H9 (cell line): ENCODE data around the gene CCL16. TPM values are rescaled to one million over a fixed set of nuclear protein-coding genes. Genes with fewer than 3 reads are reported as not detected.

ENCODE experiments used
- DNase-seq: peaks from one replicate; pipeline ENCODE4 v3.0.0-alpha.2; 2017
- H2AFZ ChIP-seq: one replicate; pipeline ENCODE4 v1.6.1; 2013; ENCODE audit warnings: mild to moderate bottlenecking, low read length, control low read depth, moderate library complexity
- H2AK5ac ChIP-seq: 2 replicates; pipeline ENCODE4 v1.6.1; 2013; ENCODE audit warnings: low read length, control low read depth, mixed read lengths; ENCODE audit not compliant: insufficient read length
- H2BK120ac ChIP-seq: one replicate; pipeline ENCODE4 v1.6.1; 2013; ENCODE audit warnings: low read depth, mild to moderate bottlenecking, low read length, control low read depth, inconsistent platforms; ENCODE audit not compliant: poor library complexity, severe bottlenecking
- H2BK12ac ChIP-seq: 2 replicates; pipeline ENCODE4 v1.6.1; 2013; ENCODE audit warnings: low read length, control low read depth, mixed read lengths, low read depth; ENCODE audit not compliant: insufficient read length
- H2BK15ac ChIP-seq: 2 replicates; pipeline ENCODE4 v1.6.1; 2013; ENCODE audit warnings: low read depth, low read length, control low read depth
- H2BK20ac ChIP-seq: one replicate; pipeline ENCODE4 v1.6.1; 2013; ENCODE audit warnings: low read depth, mild to moderate bottlenecking, low read length, control low read depth, inconsistent platforms; ENCODE audit not compliant: poor library complexity, severe bottlenecking
- H2BK5ac ChIP-seq: 2 replicates; pipeline ENCODE4 v1.6.1; 2013; ENCODE audit warnings: low read length, control low read depth, mixed read lengths; ENCODE audit not compliant: insufficient read length
- H3K14ac ChIP-seq: 2 replicates; pipeline ENCODE4 v1.6.1; 2013; ENCODE audit warnings: low read length, control low read depth; ENCODE audit not compliant: insufficient read depth
- H3K18ac ChIP-seq: 2 replicates; pipeline ENCODE4 v1.6.1; 2013; ENCODE audit warnings: low read depth, mild to moderate bottlenecking, mixed read lengths, low read length, control low read depth; ENCODE audit not compliant: insufficient read length
- H3K23ac ChIP-seq: 2 replicates; pipeline ENCODE4 v1.6.1; 2013; ENCODE audit warnings: low read length, control low read depth, mixed read lengths, low read depth; ENCODE audit not compliant: insufficient read length
- H3K23me2 ChIP-seq: 2 replicates; pipeline ENCODE4 v1.6.1; 2013; ENCODE audit warnings: low read depth, mild to moderate bottlenecking, mixed read lengths, low read length, control low read depth; ENCODE audit not compliant: insufficient read length, poor library complexity, severe bottlenecking
- H3K27ac ChIP-seq: 2 replicates; pipeline ENCODE4 v1.5.1; 2013; ENCODE audit warnings: low read length, control low read depth, mixed read lengths, low read depth; ENCODE audit not compliant: insufficient read length
- H3K27me3 ChIP-seq: 2 replicates; pipeline ENCODE4 v1.6.1; 2013; ENCODE audit warnings: low read length, control low read depth, inconsistent platforms; ENCODE audit not compliant: insufficient read depth
- H3K4ac ChIP-seq: 2 replicates; pipeline ENCODE4 v1.6.1; 2013; ENCODE audit warnings: low read depth, mild to moderate bottlenecking, control low read depth, inconsistent platforms, low read length, moderate library complexity
- H3K4me1 ChIP-seq: 2 replicates; pipeline ENCODE4 v1.6.1; 2013; ENCODE audit warnings: low read length, control low read depth, inconsistent platforms; ENCODE audit not compliant: insufficient read depth
- H3K4me2 ChIP-seq: 2 replicates; pipeline ENCODE4 v1.6.1; 2013; ENCODE audit warnings: low read length, control low read depth, mixed read lengths; ENCODE audit not compliant: insufficient read length, insufficient read depth
- H3K56ac ChIP-seq: 2 replicates; pipeline ENCODE4 v1.6.1; 2013; ENCODE audit warnings: low read depth, mild to moderate bottlenecking, mixed read lengths, low read length, control low read depth; ENCODE audit not compliant: insufficient read length
- H3K79me1 ChIP-seq: 2 replicates; pipeline ENCODE4 v1.6.1; 2013; ENCODE audit warnings: low read depth, mild to moderate bottlenecking, moderate library complexity, low read length, control low read depth, inconsistent platforms; ENCODE audit not compliant: insufficient read depth, poor library complexity, severe bottlenecking
- H3K79me2 ChIP-seq: 2 replicates; pipeline ENCODE4 v1.6.1; 2013; ENCODE audit warnings: low read length, control low read depth, inconsistent platforms; ENCODE audit not compliant: insufficient read depth
- H3K9ac ChIP-seq: 2 replicates; pipeline ENCODE4 v1.6.1; 2013; ENCODE audit warnings: low read length, control low read depth, mixed read lengths; ENCODE audit not compliant: insufficient read length; ENCODE audit errors: extremely low read depth
- H3K9me3 ChIP-seq: one replicate; pipeline ENCODE4 v1.6.1; 2013; ENCODE audit warnings: low read depth, low read length, inconsistent platforms; ENCODE audit not compliant: control insufficient read depth
- H3T11ph ChIP-seq: one replicate; pipeline ENCODE4 v1.6.1; 2013; ENCODE audit warnings: mild to moderate bottlenecking, low read length, control low read depth, inconsistent platforms
- H4K20me1 ChIP-seq: one replicate; pipeline ENCODE4 v1.6.1; 2013; ENCODE audit not compliant: control insufficient read depth, insufficient read length, insufficient read depth
- H4K5ac ChIP-seq: 2 replicates; pipeline ENCODE4 v1.6.1; 2013; ENCODE audit warnings: low read depth, mild to moderate bottlenecking, mixed read lengths, low read length, control low read depth; ENCODE audit not compliant: insufficient read length
- H4K8ac ChIP-seq: replicated peaks from 2 replicates; pipeline ENCODE4 v1.6.1; 2013; ENCODE audit warnings: low read length, control low read depth, mixed read lengths, low read depth; ENCODE audit not compliant: insufficient read length
- H4K91ac ChIP-seq: 2 replicates; pipeline ENCODE4 v1.6.1; 2013; ENCODE audit warnings: low read depth, mild to moderate bottlenecking, moderate library complexity, mixed read lengths, low read length, control low read depth; ENCODE audit not compliant: insufficient read length
- H3K27ac Mint-ChIP-seq, 3 experiments: 2 replicates in 2 of 3; 3 replicates in 1 of 3; pipeline ENCODE4 v1.8.0; 2020 to 2021; ENCODE audit warnings: mixed read lengths in 3 of 3, mild to moderate bottlenecking in 1 of 3, moderate library complexity in 1 of 3
- H3K27me3 Mint-ChIP-seq: 2 replicates; pipeline ENCODE4 v1.8.0; 2021; ENCODE audit warnings: low read depth, mild to moderate bottlenecking, moderate library complexity, mixed read lengths
- H3K36me3 Mint-ChIP-seq, 3 experiments: 2 replicates in 2 of 3; 3 replicates in 1 of 3; pipeline ENCODE4 v1.8.0; 2020 to 2021; ENCODE audit warnings: low read depth in 3 of 3, mixed read lengths in 3 of 3; ENCODE audit not compliant: insufficient read depth in 1 of 3
- H3K4me1 Mint-ChIP-seq, 2 experiments: 2 replicates each; pipeline ENCODE4 v1.8.0; 2020; ENCODE audit warnings: mixed read lengths in 2 of 2
- H3K4me3 Mint-ChIP-seq, 2 experiments: 2 replicates in 1 of 2; 3 replicates in 1 of 2; pipeline ENCODE4 v1.8.0; 2020 to 2021; ENCODE audit warnings: mild to moderate bottlenecking in 2 of 2, mixed read lengths in 2 of 2, moderate library complexity in 1 of 2
- H3K9me3 Mint-ChIP-seq, 2 experiments: 2 replicates in 1 of 2; 3 replicates in 1 of 2; pipeline ENCODE4 v1.8.0; 2020; ENCODE audit warnings: mild to moderate bottlenecking in 2 of 2, mixed read lengths in 2 of 2, moderate library complexity in 1 of 2
- CTCF ChIP-seq: fragments of 200-600 bp; sonication (generic); conservative IDR thresholded peaks from 3 replicates; pipeline ENCODE4 v1.8.0; 2021; ENCODE audit warnings: antibody characterized with exemption, mild to moderate bottlenecking
- WGBS: extraction: QIAGEN DNeasy Blood & Tissue Kit; methylation state at CpG from one replicate; pipeline ENCODE4 v1.1.7; 2013; ENCODE audit warnings: missing lambda C conversion rate, low lambda C conversion rate, mixed read lengths; ENCODE audit not compliant: insufficient read length; ENCODE audit errors: extremely low coverage; 5-methylcytosine and 5-hydroxymethylcytosine counted together
- total RNA-seq: library from RNA; stranded (reverse); gene quantifications from 2 replicates; pipeline ENCODE4 v1.2.1, GENCODE V29; 2021

Gene CCL16
- total RNA-seq, 1 experiment from 2014 or later: not detected

GRCh38 chr17:35991075-35991474 is 9.8 kb upstream of the CCL16 start:
- H3K14ac ChIP-seq: no peak overlapping the region
- H3K4me1 Mint-ChIP-seq: no peaks in the 10 kb centered on the region
- no peak overlapping the region for H3T11ph ChIP-seq
- H3K18ac ChIP-seq: no peak overlapping the region
- peaks cover 3% of the 10 kb centered on the region for H3K27me3 Mint-ChIP-seq
- H3K36me3 Mint-ChIP-seq: peaks cover 0 to 2% (median 0%) of the 10 kb centered on the region in 3 experiments; a peak in 2 of 7 replicates
- no peak overlapping the region for H2BK20ac ChIP-seq
- no peak overlapping the region for H2BK120ac ChIP-seq
- no peak overlapping the region for H3K23ac ChIP-seq
- H3K56ac ChIP-seq: no peak overlapping the region
- H3K27ac Mint-ChIP-seq: no peak overlapping the region
- no peak overlapping the region for H2AK5ac ChIP-seq
- no peaks in the 10 kb centered on the region for H4K20me1 ChIP-seq
- no peak overlapping the region for H2BK5ac ChIP-seq
- no peak overlapping the region for H3K27ac ChIP-seq
- H4K5ac ChIP-seq: no peak overlapping the region
- no peak overlapping the region for H3K4me2 ChIP-seq
- no peak overlapping the region for H2BK12ac ChIP-seq
- H3K27me3 ChIP-seq: no peaks in the 10 kb centered on the region
- peaks cover 4 to 6% of the 10 kb centered on the region in 2 experiments; a peak in 3 of 5 replicates for H3K9me3 Mint-ChIP-seq
- no peak overlapping the region for H2BK15ac ChIP-seq
- H3K4me3 Mint-ChIP-seq: no peak overlapping the region
- H3K9ac ChIP-seq: no peak overlapping the region
- no peak for DNase-seq
- H4K8ac ChIP-seq: no peak overlapping the region
- H3K79me1 ChIP-seq: no peaks in the 10 kb centered on the region
- no peaks in the 10 kb centered on the region for H3K9me3 ChIP-seq
- no peaks in the 10 kb centered on the region for H3K4me1 ChIP-seq
- no peak overlapping the region for H3K4ac ChIP-seq
- WGBS: no CpG with 5 or more reads among the region's 2 CpGs
- no peak overlapping the region for H4K91ac ChIP-seq
- no peak for TF ChIP-seq CTCF
- H3K79me2 ChIP-seq: no peaks in the 10 kb centered on the region
- H2AFZ ChIP-seq: no peak overlapping the region
- H3K23me2 ChIP-seq: no peaks in the 10 kb centered on the region
